H9 (cell line): Measurements from ENCODE around the gene IER3. TPM values are rescaled to one million over a fixed set of nuclear protein-coding genes. Genes with fewer than 3 reads are reported as not detected.

Experiments
- DNase-seq: peaks from one replicate; pipeline ENCODE4 v3.0.0-alpha.2; 2017
- H2AFZ ChIP-seq: one replicate; pipeline ENCODE4 v1.6.1; 2013; ENCODE audit warnings: mild to moderate bottlenecking, low read length, control low read depth, moderate library complexity
- H2AK5ac ChIP-seq: 2 replicates; pipeline ENCODE4 v1.6.1; 2013; ENCODE audit warnings: low read length, control low read depth, mixed read lengths; ENCODE audit not compliant: insufficient read length
- H2BK120ac ChIP-seq: one replicate; pipeline ENCODE4 v1.6.1; 2013; ENCODE audit warnings: low read depth, mild to moderate bottlenecking, low read length, control low read depth, inconsistent platforms; ENCODE audit not compliant: poor library complexity, severe bottlenecking
- H2BK12ac ChIP-seq: 2 replicates; pipeline ENCODE4 v1.6.1; 2013; ENCODE audit warnings: low read length, control low read depth, mixed read lengths, low read depth; ENCODE audit not compliant: insufficient read length
- H2BK15ac ChIP-seq: 2 replicates; pipeline ENCODE4 v1.6.1; 2013; ENCODE audit warnings: low read depth, low read length, control low read depth
- H2BK20ac ChIP-seq: one replicate; pipeline ENCODE4 v1.6.1; 2013; ENCODE audit warnings: low read depth, mild to moderate bottlenecking, low read length, control low read depth, inconsistent platforms; ENCODE audit not compliant: poor library complexity, severe bottlenecking
- H2BK5ac ChIP-seq: 2 replicates; pipeline ENCODE4 v1.6.1; 2013; ENCODE audit warnings: low read length, control low read depth, mixed read lengths; ENCODE audit not compliant: insufficient read length
- H3K14ac ChIP-seq: 2 replicates; pipeline ENCODE4 v1.6.1; 2013; ENCODE audit warnings: low read length, control low read depth; ENCODE audit not compliant: insufficient read depth
- H3K18ac ChIP-seq: 2 replicates; pipeline ENCODE4 v1.6.1; 2013; ENCODE audit warnings: low read depth, mild to moderate bottlenecking, mixed read lengths, low read length, control low read depth; ENCODE audit not compliant: insufficient read length
- H3K23ac ChIP-seq: 2 replicates; pipeline ENCODE4 v1.6.1; 2013; ENCODE audit warnings: low read length, control low read depth, mixed read lengths, low read depth; ENCODE audit not compliant: insufficient read length
- H3K23me2 ChIP-seq: 2 replicates; pipeline ENCODE4 v1.6.1; 2013; ENCODE audit warnings: low read depth, mild to moderate bottlenecking, mixed read lengths, low read length, control low read depth; ENCODE audit not compliant: insufficient read length, poor library complexity, severe bottlenecking
- H3K27ac ChIP-seq: 2 replicates; pipeline ENCODE4 v1.5.1; 2013; ENCODE audit warnings: low read length, control low read depth, mixed read lengths, low read depth; ENCODE audit not compliant: insufficient read length
- H3K27me3 ChIP-seq: 2 replicates; pipeline ENCODE4 v1.6.1; 2013; ENCODE audit warnings: low read length, control low read depth, inconsistent platforms; ENCODE audit not compliant: insufficient read depth
- H3K4ac ChIP-seq: 2 replicates; pipeline ENCODE4 v1.6.1; 2013; ENCODE audit warnings: low read depth, mild to moderate bottlenecking, control low read depth, inconsistent platforms, low read length, moderate library complexity
- H3K4me1 ChIP-seq: 2 replicates; pipeline ENCODE4 v1.6.1; 2013; ENCODE audit warnings: low read length, control low read depth, inconsistent platforms; ENCODE audit not compliant: insufficient read depth
- H3K4me2 ChIP-seq: 2 replicates; pipeline ENCODE4 v1.6.1; 2013; ENCODE audit warnings: low read length, control low read depth, mixed read lengths; ENCODE audit not compliant: insufficient read length, insufficient read depth
- H3K56ac ChIP-seq: 2 replicates; pipeline ENCODE4 v1.6.1; 2013; ENCODE audit warnings: low read depth, mild to moderate bottlenecking, mixed read lengths, low read length, control low read depth; ENCODE audit not compliant: insufficient read length
- H3K79me1 ChIP-seq: 2 replicates; pipeline ENCODE4 v1.6.1; 2013; ENCODE audit warnings: low read depth, mild to moderate bottlenecking, moderate library complexity, low read length, control low read depth, inconsistent platforms; ENCODE audit not compliant: insufficient read depth, poor library complexity, severe bottlenecking
- H3K79me2 ChIP-seq: 2 replicates; pipeline ENCODE4 v1.6.1; 2013; ENCODE audit warnings: low read length, control low read depth, inconsistent platforms; ENCODE audit not compliant: insufficient read depth
- H3K9ac ChIP-seq: 2 replicates; pipeline ENCODE4 v1.6.1; 2013; ENCODE audit warnings: low read length, control low read depth, mixed read lengths; ENCODE audit not compliant: insufficient read length; ENCODE audit errors: extremely low read depth
- H3K9me3 ChIP-seq: one replicate; pipeline ENCODE4 v1.6.1; 2013; ENCODE audit warnings: low read depth, low read length, inconsistent platforms; ENCODE audit not compliant: control insufficient read depth
- H3T11ph ChIP-seq: one replicate; pipeline ENCODE4 v1.6.1; 2013; ENCODE audit warnings: mild to moderate bottlenecking, low read length, control low read depth, inconsistent platforms
- H4K20me1 ChIP-seq: one replicate; pipeline ENCODE4 v1.6.1; 2013; ENCODE audit not compliant: control insufficient read depth, insufficient read length, insufficient read depth
- H4K5ac ChIP-seq: 2 replicates; pipeline ENCODE4 v1.6.1; 2013; ENCODE audit warnings: low read depth, mild to moderate bottlenecking, mixed read lengths, low read length, control low read depth; ENCODE audit not compliant: insufficient read length
- H4K8ac ChIP-seq: replicated peaks from 2 replicates; pipeline ENCODE4 v1.6.1; 2013; ENCODE audit warnings: low read length, control low read depth, mixed read lengths, low read depth; ENCODE audit not compliant: insufficient read length
- H4K91ac ChIP-seq: 2 replicates; pipeline ENCODE4 v1.6.1; 2013; ENCODE audit warnings: low read depth, mild to moderate bottlenecking, moderate library complexity, mixed read lengths, low read length, control low read depth; ENCODE audit not compliant: insufficient read length
- H3K27ac Mint-ChIP-seq, 3 experiments: 2 replicates in 2 of 3; 3 replicates in 1 of 3; pipeline ENCODE4 v1.8.0; 2020 to 2021; ENCODE audit warnings: mixed read lengths in 3 of 3, mild to moderate bottlenecking in 1 of 3, moderate library complexity in 1 of 3
- H3K27me3 Mint-ChIP-seq: 2 replicates; pipeline ENCODE4 v1.8.0; 2021; ENCODE audit warnings: low read depth, mild to moderate bottlenecking, moderate library complexity, mixed read lengths
- H3K36me3 Mint-ChIP-seq, 3 experiments: 2 replicates in 2 of 3; 3 replicates in 1 of 3; pipeline ENCODE4 v1.8.0; 2020 to 2021; ENCODE audit warnings: low read depth in 3 of 3, mixed read lengths in 3 of 3; ENCODE audit not compliant: insufficient read depth in 1 of 3
- H3K4me1 Mint-ChIP-seq, 2 experiments: 2 replicates each; pipeline ENCODE4 v1.8.0; 2020; ENCODE audit warnings: mixed read lengths in 2 of 2
- H3K4me3 Mint-ChIP-seq, 2 experiments: 2 replicates in 1 of 2; 3 replicates in 1 of 2; pipeline ENCODE4 v1.8.0; 2020 to 2021; ENCODE audit warnings: mild to moderate bottlenecking in 2 of 2, mixed read lengths in 2 of 2, moderate library complexity in 1 of 2
- H3K9me3 Mint-ChIP-seq, 2 experiments: 2 replicates in 1 of 2; 3 replicates in 1 of 2; pipeline ENCODE4 v1.8.0; 2020; ENCODE audit warnings: mild to moderate bottlenecking in 2 of 2, mixed read lengths in 2 of 2, moderate library complexity in 1 of 2
- CTCF ChIP-seq: fragments of 200-600 bp; sonication (generic); conservative IDR thresholded peaks from 3 replicates; pipeline ENCODE4 v1.8.0; 2021; ENCODE audit warnings: antibody characterized with exemption, mild to moderate bottlenecking
- WGBS: extraction: QIAGEN DNeasy Blood & Tissue Kit; methylation state at CpG from one replicate; pipeline ENCODE4 v1.1.7; 2013; ENCODE audit warnings: missing lambda C conversion rate, low lambda C conversion rate, mixed read lengths; ENCODE audit not compliant: insufficient read length; ENCODE audit errors: extremely low coverage; 5-methylcytosine and 5-hydroxymethylcytosine counted together
- total RNA-seq: library from RNA; stranded (reverse); gene quantifications from 2 replicates; pipeline ENCODE4 v1.2.1, GENCODE V29; 2021

Gene IER3
- total RNA-seq, 1 experiment from 2014 or later = 43.5 TPM

GRCh38 chr6:30789606-30790005, 45.3 kb upstream of the IER3 start:
- no peaks in the 10 kb centered on the region for H3K9me3 ChIP-seq
- Mint-ChIP-seq H3K4me3 (no peak overlapping the region), H3K27ac (no peak overlapping the region), H3K9me3 (no peaks in the 10 kb centered on the region; a peak in 1 of 5 replicates), H3K27me3 (peaks cover 69% of the 10 kb centered on the region), H3K4me1 (peaks cover 8 to 10% of the 10 kb centered on the region in 2 experiments), H3K36me3 (no peaks in the 10 kb centered on the region; a peak in 1 of 7 replicates)
- H3K4ac ChIP-seq = no peak overlapping the region
- H3K4me2 ChIP-seq = no peak overlapping the region
- H3K4me1 ChIP-seq = no peaks in the 10 kb centered on the region
- H2AK5ac ChIP-seq = no peak overlapping the region
- H3K18ac ChIP-seq = no peak overlapping the region
- WGBS = no CpG with 5 or more reads among the region's 1 CpG
- no peaks in the 10 kb centered on the region for H3K79me2 ChIP-seq
- no peak overlapping the region for H3K14ac ChIP-seq
- H3K23me2 ChIP-seq = peaks cover 3% of the 10 kb centered on the region
- H3K79me1 ChIP-seq = no peaks in the 10 kb centered on the region
- no peak overlapping the region for H2AFZ ChIP-seq
- no peak overlapping the region for H2BK15ac ChIP-seq
- H2BK20ac ChIP-seq = no peak overlapping the region
- H4K20me1 ChIP-seq = no peaks in the 10 kb centered on the region
- no peak overlapping the region for H3K27ac ChIP-seq
- TF ChIP-seq CTCF = no peak
- peaks cover 20% of the 10 kb centered on the region; the same call in 1 of the 2 replicates for H3K27me3 ChIP-seq
- no peak overlapping the region for H3K9ac ChIP-seq
- no peak overlapping the region for H4K8ac ChIP-seq
- DNase-seq = no peak
- H3K23ac ChIP-seq = no peak overlapping the region
- no peak overlapping the region for H3K56ac ChIP-seq
- no peak overlapping the region for H3T11ph ChIP-seq
- H2BK12ac ChIP-seq = no peak overlapping the region
- H2BK120ac ChIP-seq = no peak overlapping the region
- H2BK5ac ChIP-seq = no peak overlapping the region
- H4K91ac ChIP-seq = no peak overlapping the region
- H4K5ac ChIP-seq = no peak overlapping the region
